AG04450 (cell line): Measurements from ENCODE around the gene ISYNA1. TPM values are rescaled to one million over a fixed set of nuclear protein-coding genes. Genes with fewer than 3 reads are reported as not detected.

Experiments
- CTCF ChIA-PET: fragments of 300-600, 350-600 bp; formaldehyde crosslinking; extraction: SDS; loops from one replicate; lab custom pipeline; 2022; ENCODE audit warnings: antibody characterized with exemption, inconsistent platforms; lab: Charles Lee
- POLR2A ChIA-PET: fragments of 350-600 bp; formaldehyde crosslinking; extraction: SDS; loops from one replicate; lab custom pipeline; 2021; ENCODE audit warnings: antibody characterized with exemption, inconsistent platforms; lab: Yijun Ruan, JAX
- DNase-seq: peaks from one replicate; pipeline ENCODE4 v3.0.0-alpha.2; 2011; ENCODE audit warnings: low read depth, low spot score
- H3K27ac ChIP-seq: one replicate; pipeline ENCODE4 v1.5.1; 2012; ENCODE audit warnings: low read depth, low read length, control low read depth
- H3K27me3 ChIP-seq: one replicate; pipeline ENCODE4 v1.6.0; 2012; ENCODE audit warnings: low read length; ENCODE audit not compliant: control insufficient read depth, insufficient read depth
- H3K4me3 ChIP-seq: 2 replicates; pipeline ENCODE4 v1.5.1; 2011; ENCODE audit warnings: mild to moderate bottlenecking, low read depth, low read length, control low read depth
- H3K9me3 ChIP-seq: 2 replicates; pipeline ENCODE4 v1.5.1; 2012; ENCODE audit warnings: low read length; ENCODE audit not compliant: control insufficient read depth, insufficient read depth
- CTCF ChIP-seq: IDR thresholded peaks from 2 replicates; pipeline ENCODE4 v1.5.1; 2011; ENCODE audit warnings: low read depth, low read length, control low read depth, inconsistent platforms
- polyA plus RNA-seq: library from polyadenylated mRNA; depleted of rRNA; stranded (reverse); fragments of >200 nt; gene quantifications from 2 replicates; pipeline ENCODE4 v1.2.3, GENCODE V29; 2011

The ISYNA1 gene
- polyA plus RNA-seq, 1 experiment: 13.3 TPM

GRCh38 chr19:18474366-18474887 is 36.5 kb upstream of the ISYNA1 start:
- ChIA-PET POLR2A (interaction anchor here (1.5 kb wide), 1 partner anchor 47 kb away, joined by 4 read pairs; the partner anchor contains the start of gene ELL), CTCF (interaction anchor here (2.0 kb wide), 1 partner anchor 13 kb away, joined by 6 read pairs; no protein-coding TSS in a partner anchor)
- DNase-seq: no peak
- Histone ChIP-seq H3K4me3 (no peak overlapping the region), H3K27me3 (no peaks in the 10 kb centered on the region), H3K9me3 (no peaks in the 10 kb centered on the region; the same call in 1 of the 2 replicates), H3K27ac (no peak overlapping the region)
- no peak for TF ChIP-seq CTCF

GRCh38 chr19:18473706-18474087 is 35.8 kb upstream of the ISYNA1 start:
- DNase-seq: no peak
- TF ChIP-seq CTCF: no peak
- POLR2A ChIA-PET: interaction anchor here (0.6 to 1.5 kb wide), 3 partner anchors 19 to 48 kb away, joined by 4 to 5 read pairs (median 4); partner anchors contain the start of gene ELL
- H3K9me3 ChIP-seq: no peaks in the 10 kb centered on the region; the same call in 1 of the 2 replicates
- H3K4me3 ChIP-seq: no peak overlapping the region
- CTCF ChIA-PET: interaction anchor here (1.0 to 2.1 kb wide), 3 partner anchors 13 to 374 kb away, joined by 4 to 9 read pairs (median 5); no protein-coding TSS in a partner anchor
- H3K27me3 ChIP-seq: no peaks in the 10 kb centered on the region
- H3K27ac ChIP-seq: peak overlapping the region; percentile 47

- no peak for TF ChIP-seq CTCF
- peak overlapping the region; percentile 47 for H3K27ac ChIP-seq
- ChIA-PET CTCF (interaction anchor here (0.5 to 2.1 kb wide), 4 partner anchors 12 to 374 kb away, joined by 3 to 9 read pairs (median 4); no protein-coding TSS in a partner anchor), POLR2A (interaction anchor here (0.6 to 1.5 kb wide), 4 partner anchors 20 to 49 kb away, joined by 4 to 5 read pairs (median 4); partner anchors contain the start of gene ELL)
- no peak overlapping the region for H3K4me3 ChIP-seq
- no peaks in the 10 kb centered on the region for H3K27me3 ChIP-seq
- DNase-seq: no peak
- H3K9me3 ChIP-seq: no peaks in the 10 kb centered on the region; the same call in 1 of the 2 replicates
Observed at GRCh38 chr19:18473003-18473705, 35.2 kb upstream of the ISYNA1 start.

GRCh38 chr19:18470787-18471186 is 32.9 kb upstream of the ISYNA1 start:
- no peak overlapping the region for H3K27ac ChIP-seq
- ChIA-PET POLR2A (no interaction called here), CTCF (interaction anchor here (1.1 kb wide), 1 partner anchor 49 kb away, joined by 5 read pairs; no protein-coding TSS in a partner anchor)
- no peak overlapping the region for H3K4me3 ChIP-seq
- TF ChIP-seq CTCF: no peak
- no peaks in the 10 kb centered on the region for H3K27me3 ChIP-seq
- DNase-seq: no peak
- H3K9me3 ChIP-seq: no peaks in the 10 kb centered on the region
